GM12864 (cell line): ENCODE data around the gene TEX36.

Experiments used
- DNase-seq: peaks from one replicate; pipeline ENCODE4 v3.0.0-alpha.2; 2011; ENCODE audit warnings: low read depth
- H3K4me3 ChIP-seq: 2 replicates; pipeline ENCODE4 v1.5.1; 2011; ENCODE audit warnings: mild to moderate bottlenecking, low read depth, low read length, control low read depth
- TF ChIP-seq, protein P1 (sequence below): IDR thresholded peaks from 2 replicates; pipeline ENCODE4 v1.5.1; 2011; ENCODE audit warnings: low read depth, mild to moderate bottlenecking, moderate library complexity, low read length, control low read depth, inconsistent platforms; ENCODE audit errors: missing control alignments

The TEX36 gene

DNA sequence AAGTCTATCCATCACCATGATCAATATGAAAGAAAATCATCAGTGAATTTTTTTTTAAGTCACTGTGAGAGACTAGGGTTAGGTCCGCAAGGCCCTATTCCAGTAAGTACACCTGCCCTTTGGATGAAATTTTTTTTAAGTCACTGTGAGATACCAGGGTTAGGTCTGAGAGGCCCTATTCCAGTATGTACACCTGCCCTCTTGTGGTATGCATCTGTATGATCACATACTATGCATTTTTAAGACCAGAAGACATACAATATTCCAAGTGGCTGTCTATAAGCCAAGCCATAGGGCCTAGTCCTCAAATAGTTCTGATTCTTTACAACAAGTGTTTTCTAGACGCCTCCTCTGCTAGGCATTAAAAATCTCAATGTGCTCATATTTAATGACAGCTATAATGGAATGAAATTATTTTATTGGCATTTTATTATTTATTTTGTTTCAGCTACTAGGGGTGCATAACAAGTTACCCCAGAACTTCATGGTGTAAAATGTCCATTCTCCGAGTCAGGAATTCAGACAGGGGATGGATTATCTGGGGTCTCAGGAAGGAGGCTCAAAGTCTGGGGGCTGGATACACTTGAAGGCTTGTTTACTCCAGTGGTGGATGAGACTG is 53.1 kb downstream of the TEX36 start:
- no peak overlapping the region for H3K4me3 ChIP-seq
- TF ChIP-seq, protein P1, sequence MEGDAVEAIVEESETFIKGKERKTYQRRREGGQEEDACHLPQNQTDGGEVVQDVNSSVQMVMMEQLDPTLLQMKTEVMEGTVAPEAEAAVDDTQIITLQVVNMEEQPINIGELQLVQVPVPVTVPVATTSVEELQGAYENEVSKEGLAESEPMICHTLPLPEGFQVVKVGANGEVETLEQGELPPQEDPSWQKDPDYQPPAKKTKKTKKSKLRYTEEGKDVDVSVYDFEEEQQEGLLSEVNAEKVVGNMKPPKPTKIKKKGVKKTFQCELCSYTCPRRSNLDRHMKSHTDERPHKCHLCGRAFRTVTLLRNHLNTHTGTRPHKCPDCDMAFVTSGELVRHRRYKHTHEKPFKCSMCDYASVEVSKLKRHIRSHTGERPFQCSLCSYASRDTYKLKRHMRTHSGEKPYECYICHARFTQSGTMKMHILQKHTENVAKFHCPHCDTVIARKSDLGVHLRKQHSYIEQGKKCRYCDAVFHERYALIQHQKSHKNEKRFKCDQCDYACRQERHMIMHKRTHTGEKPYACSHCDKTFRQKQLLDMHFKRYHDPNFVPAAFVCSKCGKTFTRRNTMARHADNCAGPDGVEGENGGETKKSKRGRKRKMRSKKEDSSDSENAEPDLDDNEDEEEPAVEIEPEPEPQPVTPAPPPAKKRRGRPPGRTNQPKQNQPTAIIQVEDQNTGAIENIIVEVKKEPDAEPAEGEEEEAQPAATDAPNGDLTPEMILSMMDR, result peak; percentile 28
- peak; percentile 5 for DNase-seq

DNA sequence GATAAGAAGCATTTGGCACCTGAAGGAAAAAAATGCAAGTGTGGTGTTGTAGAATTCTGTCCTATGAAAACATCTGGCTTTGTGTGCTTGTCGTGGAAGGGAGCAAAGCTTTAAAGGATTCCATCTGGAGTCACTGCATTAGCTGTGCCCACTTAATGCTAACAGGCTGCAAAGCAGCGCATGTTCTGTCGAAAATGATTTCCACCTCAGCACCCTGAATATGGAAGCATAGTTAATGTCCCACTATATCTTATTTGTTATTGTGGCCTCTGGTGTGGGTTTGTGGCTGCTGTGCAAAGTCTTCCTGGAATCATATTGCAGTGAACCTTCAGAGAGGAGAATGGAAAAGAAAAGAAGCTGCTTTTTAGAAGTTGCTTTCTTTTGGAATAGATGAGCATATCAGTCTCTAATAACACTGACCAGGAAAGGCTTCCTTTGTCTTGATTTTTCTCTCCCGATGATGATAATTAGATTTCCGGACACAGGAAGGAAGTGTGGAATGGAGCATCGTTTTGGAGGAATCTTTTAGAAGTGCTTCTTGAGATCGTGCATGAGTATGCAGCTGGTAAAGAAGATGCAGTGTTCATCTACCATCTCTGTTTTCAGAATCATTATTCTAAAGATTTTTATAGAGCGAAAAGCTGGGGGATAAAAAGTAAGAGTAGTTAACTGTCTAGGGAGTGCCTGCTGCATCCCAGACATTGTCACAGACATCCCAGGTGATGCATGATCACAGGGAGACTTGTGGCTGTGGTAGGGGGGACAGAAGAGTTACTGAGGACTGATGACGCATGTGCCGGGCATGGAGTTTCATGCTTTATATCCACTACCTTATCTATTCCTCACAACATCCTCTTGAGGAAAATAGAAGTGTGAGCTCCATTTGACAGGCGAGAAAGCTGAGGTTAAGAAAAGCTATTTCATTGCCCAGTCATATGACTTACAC is 54.6 kb downstream of the TEX36 start:
- DNase-seq, result no peak
- TF ChIP-seq, protein P1, result no peak
- H3K4me3 ChIP-seq, result no peak overlapping the region

DNA sequence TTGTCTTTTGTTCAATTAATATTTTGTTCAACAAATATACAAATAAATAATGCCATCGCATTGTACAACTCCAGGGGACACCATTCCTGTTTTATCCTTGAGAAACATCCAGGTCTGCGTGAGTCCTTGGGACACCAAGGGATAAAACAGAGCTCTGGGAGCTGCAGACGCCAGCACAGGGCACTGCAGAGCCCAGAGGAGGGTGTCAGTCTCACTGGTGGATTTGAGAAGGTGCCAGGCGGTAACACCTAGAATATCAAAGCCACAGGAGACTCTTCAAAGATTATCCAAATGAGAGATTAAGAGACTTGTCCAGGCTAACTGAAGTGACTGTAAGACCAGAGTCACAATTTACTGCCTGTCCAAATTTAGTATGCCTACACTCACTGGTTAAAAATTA is 55.3 kb downstream of the TEX36 start:
- TF ChIP-seq, protein P1, result no peak
- no peak overlapping the region for H3K4me3 ChIP-seq
- DNase-seq, result no peak

GRCh38 chr10:125626671-125627070 is 56.3 kb downstream of the TEX36 start:
- DNase-seq, result no peak
- TF ChIP-seq, protein P1, result no peak
- H3K4me3 ChIP-seq, result no peak overlapping the region

DNA sequence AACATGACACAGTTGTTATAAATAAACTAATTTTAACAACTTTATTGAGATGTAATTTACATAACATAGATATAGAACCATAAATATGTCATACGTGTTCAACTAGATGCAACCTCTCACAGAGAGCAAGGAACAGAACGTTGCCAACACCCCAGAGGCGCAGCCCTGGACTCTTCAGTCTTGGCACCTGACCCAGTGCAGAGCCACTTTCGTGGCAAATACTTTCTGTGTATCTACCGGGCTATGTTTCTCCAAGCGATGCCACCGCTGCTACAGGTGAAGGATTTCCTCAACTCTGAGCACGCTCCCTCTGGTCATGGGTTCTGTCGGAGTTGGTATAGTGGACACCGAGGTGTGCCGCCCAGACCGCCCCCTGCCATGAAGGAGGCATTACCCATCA is 57.4 kb downstream of the TEX36 start:
- TF ChIP-seq, protein P1, result no peak
- no peak for DNase-seq
- no peak overlapping the region for H3K4me3 ChIP-seq

DNA sequence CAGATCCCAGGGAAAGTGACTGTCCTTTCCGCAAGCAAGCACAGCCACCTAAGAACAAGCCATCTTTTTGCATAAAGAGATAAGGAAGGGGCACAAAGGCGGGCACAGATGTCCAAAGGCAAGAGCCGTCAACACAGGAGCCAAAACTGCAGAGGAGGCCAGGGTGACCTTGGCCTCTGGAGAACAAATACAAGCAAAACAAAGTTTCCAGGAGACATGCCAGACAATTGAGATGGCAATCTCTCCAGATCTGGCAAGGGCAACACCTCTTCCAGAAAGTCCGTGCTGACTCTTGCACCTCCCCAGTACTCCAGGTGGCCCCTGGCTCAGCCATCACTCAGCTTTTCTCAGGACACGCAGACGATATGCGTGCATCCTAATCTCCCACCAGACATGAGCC is 58.2 kb downstream of the TEX36 start:
- TF ChIP-seq, protein P1, result no peak

More for the DNA sequence above, 58.2 kb downstream of the TEX36 start:
- H3K4me3 ChIP-seq, result no peak overlapping the region
- no peak for DNase-seq
